GM18873 (cell line): ENCODE measurements around the gene CPD.

Source experiments
- ATAC-seq: cut with Tn5 transposase; IDR thresholded peaks from one replicate; pipeline ENCODE4 v1.9.1; 2021; ENCODE audit warnings: mild to moderate bottlenecking, moderate library complexity, moderate number of reproducible peaks; ENCODE audit not compliant: unreplicated experiment, low FRiP score

CPD gene

GRCh38 chr17:30483159-30483558, 104.4 kb downstream of the CPD start:
- no peak for ATAC-seq

- no peak for ATAC-seq
Observed at GRCh38 chr17:30493780-30494179, 115.1 kb downstream of the CPD start.

- no peak for ATAC-seq
Observed at GRCh38 chr17:30495586-30495985, 116.9 kb downstream of the CPD start.

DNA sequence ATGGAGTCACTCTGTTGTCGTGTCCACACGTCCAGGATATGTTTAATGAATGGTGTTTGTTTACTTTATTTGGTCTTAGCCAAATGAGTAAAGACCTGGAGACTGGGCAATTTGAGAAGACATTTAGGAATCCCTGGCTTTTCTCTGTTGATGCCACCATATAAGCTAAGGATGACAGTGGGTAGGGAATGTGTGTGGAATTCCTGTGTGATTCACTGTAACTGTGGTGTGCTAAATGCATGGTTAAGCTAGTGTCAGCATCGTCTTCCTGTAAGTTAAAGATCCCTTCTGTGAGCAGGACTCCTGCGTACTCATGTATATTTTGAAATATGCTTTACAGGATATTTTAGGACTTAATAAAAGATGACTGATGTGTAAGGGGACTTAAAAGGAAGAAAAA, 124.8 kb downstream of the CPD start:
- ATAC-seq = no peak

DNA sequence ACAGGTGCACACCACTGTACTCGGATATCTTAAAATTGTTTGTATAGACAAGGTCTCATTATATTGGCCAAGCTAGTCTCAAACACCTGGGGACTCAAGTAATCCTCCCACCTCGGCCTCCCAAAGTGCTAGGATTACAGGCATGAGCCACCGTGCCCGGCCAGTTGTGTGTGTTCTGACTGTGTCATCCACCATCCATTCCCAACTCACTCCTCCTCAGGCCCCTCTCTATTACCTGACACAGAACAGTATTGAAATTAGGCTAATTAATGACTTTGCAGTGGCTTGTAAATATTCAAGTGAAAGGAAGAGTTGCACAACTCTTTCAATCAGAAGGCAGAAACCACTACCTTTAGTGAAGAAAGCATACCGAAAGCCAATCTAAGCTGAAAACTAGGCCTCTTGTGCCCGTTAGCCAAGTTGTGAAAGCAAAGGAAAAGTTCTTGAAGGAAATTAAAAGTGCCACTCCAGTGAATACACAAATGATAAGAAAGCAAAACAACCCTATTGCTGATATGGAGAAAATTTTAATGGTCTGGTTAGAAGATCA, 127.2 kb downstream of the CPD start:
- ATAC-seq = no peak

DNA sequence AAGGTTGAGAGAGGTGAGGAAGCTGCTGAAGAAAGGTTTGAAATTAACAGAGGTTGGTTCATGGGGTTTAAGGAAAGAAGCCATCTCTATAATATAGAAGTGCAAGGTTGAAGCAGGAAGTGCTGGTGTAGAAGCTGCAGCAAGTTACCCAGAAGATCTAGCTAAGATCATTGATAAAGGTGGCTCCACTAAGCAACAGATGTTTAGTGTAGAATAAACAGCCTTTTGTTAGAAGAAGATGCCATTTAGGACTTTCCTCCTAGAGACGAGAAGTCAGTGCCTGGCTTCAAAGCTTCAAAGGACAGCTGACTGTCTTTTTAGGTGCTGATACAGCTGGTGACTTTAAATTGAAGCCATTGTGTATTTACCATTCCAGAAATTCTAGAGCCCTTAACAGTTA, 127.8 kb downstream of the CPD start:
- no peak for ATAC-seq

- ATAC-seq = no peak
Observed at GRCh38 chr17:30513346-30513745, 134.6 kb downstream of the CPD start.

GRCh38 chr17:30514895-30515596, 136.3 kb downstream of the CPD start:
- ATAC-seq = no peak

DNA sequence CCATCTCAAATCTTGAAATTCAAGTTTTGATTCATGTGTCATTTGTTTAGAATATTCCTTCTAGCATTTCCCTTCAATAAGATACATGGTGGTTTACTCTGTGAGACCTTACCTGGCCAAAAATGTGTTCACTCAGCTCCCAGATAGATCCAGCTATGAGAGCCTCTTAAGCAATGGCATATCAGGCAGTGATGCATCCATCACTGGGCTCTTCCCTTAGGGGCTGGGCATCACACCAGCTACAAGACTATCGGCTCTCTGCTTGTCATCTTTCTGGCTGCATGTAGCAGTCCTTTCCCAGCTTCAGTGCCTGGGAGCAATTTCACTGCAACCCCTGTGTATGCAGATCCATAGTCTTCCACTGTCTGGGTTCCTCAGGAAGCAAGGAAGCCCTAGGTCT, 139.1 kb downstream of the CPD start:
- no peak for ATAC-seq

DNA sequence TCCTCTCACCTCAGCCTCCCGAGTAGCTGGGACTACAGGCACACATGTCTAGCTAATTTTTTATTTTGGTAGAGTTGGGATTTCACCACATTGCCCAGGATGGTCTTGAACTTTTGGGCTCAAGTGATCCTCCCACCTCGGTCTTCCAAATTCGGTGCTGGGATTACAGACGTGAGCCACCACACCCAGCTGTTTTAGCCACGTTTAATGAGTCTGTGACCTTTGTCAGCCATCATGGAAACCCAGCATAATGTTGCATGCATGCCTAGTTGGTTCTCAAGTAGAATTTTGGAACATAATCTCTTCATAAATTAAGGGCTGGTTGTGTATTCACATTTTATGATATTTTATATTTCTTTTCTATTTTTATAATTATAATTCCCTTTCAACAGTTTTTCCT, 140.4 kb downstream of the CPD start:
- no peak for ATAC-seq
